GM12801 (cell line): ENCODE measurements around the gene WDR90.

ENCODE experiments used
- CTCF ChIP-seq: IDR thresholded peaks from one replicate; pipeline ENCODE4 v1.5.1; 2011; ENCODE audit warnings: control low read depth; ENCODE audit not compliant: insufficient read length; ENCODE audit errors: extremely low read depth

WDR90 gene

GRCh38 chr16:610513-611381, 38.4 kb upstream of the WDR90 start:
- no peak for TF ChIP-seq CTCF

- TF ChIP-seq CTCF: no peak
Observed at GRCh38 chr16:615122-615521, 34.0 kb upstream of the WDR90 start.

GRCh38 chr16:616733-617586, 32.2 kb upstream of the WDR90 start:
- TF ChIP-seq CTCF: no peak

- TF ChIP-seq CTCF: no peak
Observed at GRCh38 chr16:617855-618254, 31.3 kb upstream of the WDR90 start.

- no peak for TF ChIP-seq CTCF
Observed at GRCh38 chr16:619476-620100, 29.6 kb upstream of the WDR90 start.

- TF ChIP-seq CTCF: no peak
Observed at GRCh38 chr16:620700-621525, 28.3 kb upstream of the WDR90 start.
